Erythroblast (primary cell): Measurements from ENCODE around the gene FSD1L.

Source experiments
- DNase-seq, 2 experiments: peaks; one replicate each; lab custom pipeline; 2025; lab: John Stamatoyannopoulos, UW
- GATA1 ChIP-seq: IDR thresholded peaks from 2 replicates; pipeline ENCODE4 v1.6.1; 2011; ENCODE audit warnings: low read depth, mild to moderate bottlenecking, control low read depth, low read length, moderate library complexity
- POLR2A ChIP-seq: IDR thresholded peaks from 2 replicates; pipeline ENCODE4 v1.6.1; 2011; ENCODE audit warnings: mild to moderate bottlenecking, low read length

Gene FSD1L

DNA sequence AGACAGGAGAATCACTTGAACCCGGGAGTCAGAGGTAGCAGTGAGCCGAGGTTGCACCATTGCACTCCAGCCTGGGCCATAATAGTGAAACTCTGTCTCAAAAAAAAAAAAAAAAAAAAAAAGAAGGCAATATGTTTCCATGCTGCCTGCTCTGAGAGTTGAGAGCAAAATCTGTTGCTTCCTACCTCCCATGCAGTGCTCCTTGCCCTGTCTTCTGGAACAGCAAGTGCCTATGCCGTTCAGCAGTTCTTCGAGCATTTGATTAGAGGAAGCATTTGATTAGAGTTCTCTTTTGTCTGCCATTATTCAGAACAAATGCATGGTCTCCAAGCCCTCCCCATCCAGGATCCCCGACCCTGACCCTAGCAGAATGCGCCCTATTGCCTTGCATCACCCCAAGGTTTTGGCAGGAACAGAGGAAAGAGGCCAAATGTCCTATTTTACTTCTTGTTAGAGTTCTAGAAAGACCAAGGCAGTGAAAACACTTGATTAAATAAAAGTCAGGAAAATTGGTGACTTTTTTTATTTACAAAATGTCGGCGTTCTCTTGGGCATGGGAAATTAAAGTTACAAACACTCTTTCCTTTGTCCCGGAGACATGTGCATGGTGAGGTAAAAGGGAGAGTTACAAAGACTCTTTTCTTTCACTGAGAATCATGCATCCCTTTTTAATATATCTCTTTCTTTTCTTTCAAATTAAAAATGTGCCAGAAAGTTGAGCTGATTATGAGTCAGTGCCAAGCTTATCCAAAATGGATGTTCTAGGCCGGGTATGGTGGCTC is 27.8 kb upstream of the FSD1L start:
- TF ChIP-seq POLR2A: no peak
- DNase-seq: no peak

DNA sequence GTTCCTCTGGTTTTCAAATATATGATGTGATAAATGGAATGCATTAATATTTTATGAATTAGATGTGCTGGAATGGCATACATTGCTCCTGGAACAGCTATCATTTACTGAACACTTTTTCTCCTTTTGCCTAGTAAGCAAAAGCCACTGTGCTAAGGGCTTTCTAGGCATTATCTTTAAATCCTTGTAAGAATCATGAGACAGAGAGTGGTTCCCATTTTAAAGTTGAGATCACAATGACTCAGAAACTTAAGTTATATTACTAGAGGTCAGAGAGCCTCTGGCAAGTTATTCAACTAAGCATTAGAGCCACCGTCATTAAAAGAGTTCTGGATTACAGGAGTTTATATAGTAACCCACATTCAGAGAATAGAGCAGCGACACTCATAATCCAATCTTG is 26.7 kb upstream of the FSD1L start:
- DNase-seq: no peak
- TF ChIP-seq GATA1 (no peak), POLR2A (no peak)

DNA sequence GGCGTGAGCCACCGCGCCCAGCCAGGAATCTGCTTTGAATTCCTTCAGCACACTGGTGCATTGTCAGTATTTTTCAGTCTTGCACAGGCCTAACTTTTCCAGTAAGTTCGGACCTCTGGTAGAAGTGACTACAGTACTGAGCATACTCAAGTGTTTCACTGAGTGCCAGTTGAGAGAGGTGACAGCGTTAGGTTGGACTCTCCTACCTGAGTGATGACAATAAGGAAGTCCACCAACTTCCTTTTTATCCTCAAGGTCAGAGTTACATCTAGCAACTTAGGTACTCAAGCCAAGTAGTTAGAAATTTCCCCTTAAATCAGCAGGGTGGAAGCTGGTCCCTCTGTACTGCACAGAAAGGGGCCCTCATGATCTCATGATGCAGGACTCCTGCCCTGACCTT is 26.0 kb upstream of the FSD1L start:
- DNase-seq: no peak
- TF ChIP-seq GATA1 (no peak), POLR2A (no peak)

DNA sequence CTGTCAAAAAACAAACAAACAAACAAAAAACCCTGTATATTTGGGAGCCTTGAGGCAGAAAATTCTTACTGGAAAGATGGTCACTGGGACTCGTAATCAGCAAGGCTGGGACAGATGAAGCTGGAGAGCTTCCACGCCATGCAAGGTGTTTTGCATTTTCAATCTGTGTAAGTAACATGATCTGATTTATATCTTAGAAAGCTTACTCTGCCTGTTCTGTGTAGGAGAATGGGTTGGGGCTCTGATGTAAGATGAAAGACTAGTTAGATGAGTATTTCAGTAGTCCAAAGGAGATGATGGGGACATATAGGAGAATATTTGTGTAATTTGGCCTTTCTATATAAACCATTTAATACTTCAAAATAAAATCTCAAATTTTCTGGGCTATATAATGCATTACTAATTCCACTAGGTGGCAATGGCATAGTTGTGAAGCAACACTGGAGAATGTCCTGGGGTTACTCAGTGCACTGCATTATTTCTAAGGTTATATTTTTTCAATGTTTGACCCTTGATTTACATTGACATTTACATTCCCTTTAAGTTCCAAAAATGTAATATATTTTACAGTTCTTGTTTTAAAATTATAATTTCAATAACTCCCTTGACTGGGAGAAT is 21.9 kb upstream of the FSD1L start:
- no peak for TF ChIP-seq POLR2A
- TF ChIP-seq GATA1: no peak
- DNase-seq: peak; percentile 8 to 19

DNA sequence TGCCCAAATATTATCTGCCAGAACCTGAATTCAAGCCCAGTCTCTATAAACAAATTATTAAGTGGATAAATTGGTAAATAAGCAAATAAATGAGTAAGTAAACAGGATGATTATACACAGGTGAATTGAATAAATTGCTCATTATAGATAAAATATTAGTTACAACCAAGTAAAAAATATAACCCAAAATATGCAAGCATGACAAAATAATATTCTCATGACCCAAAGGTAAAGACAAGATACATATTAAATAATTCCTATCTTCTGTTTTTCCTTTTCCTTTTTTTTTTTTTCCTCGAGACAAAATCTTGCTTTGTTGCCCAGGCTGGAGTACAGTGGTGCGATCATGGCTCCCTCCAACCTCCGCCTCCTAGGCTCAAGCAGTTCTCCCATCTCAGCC is 21.2 kb upstream of the FSD1L start:
- TF ChIP-seq POLR2A: no peak
- no peak for DNase-seq

DNA sequence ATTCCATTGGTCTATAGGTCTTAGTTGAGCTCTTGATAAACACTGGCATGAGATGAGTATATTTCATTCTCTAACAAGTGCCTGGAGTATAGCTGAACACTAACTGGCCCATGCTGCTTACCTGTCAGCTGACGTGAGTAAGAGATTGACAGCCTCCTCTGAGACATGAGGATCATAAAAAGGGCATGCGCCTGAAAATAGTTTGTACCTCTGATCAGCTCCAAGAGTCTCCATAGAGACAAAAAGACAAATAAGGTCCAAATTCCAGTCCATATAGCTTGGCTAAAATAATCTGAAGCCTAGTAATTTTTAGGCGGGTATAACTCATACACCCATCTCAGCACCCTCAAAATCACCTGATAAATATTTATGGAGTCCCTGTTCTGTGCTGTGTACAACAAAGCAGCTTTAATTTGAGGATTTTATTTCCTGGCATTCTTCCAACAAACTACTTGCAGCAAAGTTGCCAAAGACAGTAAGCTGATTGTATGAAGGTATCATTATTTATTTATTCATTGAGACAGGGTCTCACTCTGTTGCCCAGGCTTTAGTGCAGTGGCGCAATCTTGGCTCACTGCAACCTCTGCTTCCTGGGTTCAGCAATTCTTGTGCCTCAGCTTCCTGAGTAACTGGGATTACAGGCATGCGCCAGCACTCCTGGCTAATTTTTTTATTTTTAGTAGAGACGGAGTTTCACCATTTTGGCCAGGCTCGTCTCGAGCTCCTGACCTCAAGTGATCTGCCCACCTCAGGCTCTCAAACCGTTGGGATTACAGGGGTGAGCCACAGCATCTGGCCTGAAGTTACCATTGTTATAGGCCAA is 16.2 kb upstream of the FSD1L start:
- TF ChIP-seq GATA1 (no peak), POLR2A (no peak)
- DNase-seq: no peak

DNA sequence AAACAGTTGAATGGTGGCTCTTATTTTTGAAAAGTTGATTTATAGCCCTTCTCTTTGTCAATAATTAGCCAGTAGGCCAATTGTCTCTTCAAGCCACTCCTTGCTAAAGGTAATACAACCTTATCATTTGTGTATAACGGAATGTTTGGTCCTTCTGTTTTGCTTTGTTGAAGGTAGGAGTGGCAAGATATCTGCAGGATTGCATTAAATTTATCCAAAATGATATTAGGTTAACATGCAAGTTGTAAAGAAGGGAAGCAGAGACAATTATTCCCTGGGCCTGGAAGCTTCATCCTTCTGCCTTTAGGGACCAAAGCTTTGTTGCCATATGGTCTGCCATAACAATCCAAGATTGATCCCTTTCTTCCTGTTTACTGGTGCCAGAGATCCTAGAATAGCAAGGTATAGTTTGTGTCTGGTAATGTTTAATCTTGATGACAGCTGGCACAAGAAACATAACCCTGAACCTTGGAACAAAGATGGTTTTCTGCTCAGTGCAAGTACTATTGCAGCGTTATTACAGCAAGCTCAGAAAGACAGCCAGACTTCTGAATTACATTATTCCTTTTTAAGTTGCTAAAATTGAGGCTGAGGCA is 15.5 kb upstream of the FSD1L start:
- no peak for TF ChIP-seq POLR2A
- no peak for DNase-seq

DNA sequence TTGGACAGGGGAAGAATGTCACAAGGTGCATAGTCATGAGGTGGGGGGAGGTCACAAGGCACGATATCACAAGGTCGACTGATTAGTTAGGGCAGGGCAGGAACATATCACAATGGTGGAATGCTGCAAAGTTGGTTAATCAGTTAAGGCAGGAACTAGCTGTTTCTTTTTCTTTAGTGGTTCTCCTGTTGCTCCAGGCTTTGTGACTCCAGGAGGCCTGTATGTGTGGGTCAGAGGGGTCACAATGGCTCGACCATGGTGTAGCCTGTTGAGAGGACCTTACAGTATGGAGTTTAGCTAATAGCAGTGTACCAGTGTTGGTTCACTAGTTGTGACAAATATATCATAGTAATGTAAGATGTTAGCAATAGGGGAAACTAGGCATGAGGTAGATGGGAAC is 12.4 kb upstream of the FSD1L start:
- no peak for TF ChIP-seq GATA1
- TF ChIP-seq POLR2A: no peak
- DNase-seq: no peak

DNA sequence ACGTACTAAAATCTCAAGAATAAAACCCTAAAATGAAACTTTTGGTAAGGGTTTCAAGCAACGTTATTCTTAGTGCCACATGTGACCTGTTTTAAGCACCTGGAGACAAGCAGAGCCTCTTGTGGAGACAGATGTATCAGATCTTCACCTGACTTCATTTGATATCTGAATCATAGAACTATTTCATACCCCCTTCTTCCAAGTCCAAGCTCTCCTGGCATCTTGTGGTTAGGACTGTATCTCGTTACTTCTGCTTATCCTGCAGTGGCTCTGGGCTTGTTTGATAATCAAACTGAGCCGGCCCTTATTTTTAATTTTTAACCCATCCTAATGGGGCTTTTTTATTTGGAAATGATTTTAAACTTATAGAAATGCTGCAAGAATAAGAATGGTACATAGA is 11.1 kb upstream of the FSD1L start:
- no peak for TF ChIP-seq POLR2A
- TF ChIP-seq GATA1: no peak
- DNase-seq: no peak

DNA sequence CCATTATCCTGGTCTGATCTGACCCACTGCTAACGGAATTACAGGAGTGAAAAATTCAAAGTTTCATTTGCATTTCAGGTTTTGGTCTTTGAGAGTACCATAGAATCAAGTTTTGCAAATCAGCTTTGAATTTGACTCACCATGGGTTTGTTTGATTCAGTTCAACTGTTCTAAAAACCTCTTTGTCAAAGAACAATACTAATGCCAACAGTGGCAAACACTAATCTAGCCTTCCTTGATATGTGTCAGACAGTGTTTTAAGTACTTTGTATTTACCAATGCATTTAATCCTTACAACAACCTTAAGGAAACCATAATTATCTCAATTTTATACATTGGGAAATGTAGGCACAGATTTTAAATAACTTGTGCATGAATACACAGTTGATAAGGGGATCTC is 10.1 kb upstream of the FSD1L start:
- TF ChIP-seq POLR2A: no peak
- TF ChIP-seq GATA1: no peak
- no peak for DNase-seq

DNA sequence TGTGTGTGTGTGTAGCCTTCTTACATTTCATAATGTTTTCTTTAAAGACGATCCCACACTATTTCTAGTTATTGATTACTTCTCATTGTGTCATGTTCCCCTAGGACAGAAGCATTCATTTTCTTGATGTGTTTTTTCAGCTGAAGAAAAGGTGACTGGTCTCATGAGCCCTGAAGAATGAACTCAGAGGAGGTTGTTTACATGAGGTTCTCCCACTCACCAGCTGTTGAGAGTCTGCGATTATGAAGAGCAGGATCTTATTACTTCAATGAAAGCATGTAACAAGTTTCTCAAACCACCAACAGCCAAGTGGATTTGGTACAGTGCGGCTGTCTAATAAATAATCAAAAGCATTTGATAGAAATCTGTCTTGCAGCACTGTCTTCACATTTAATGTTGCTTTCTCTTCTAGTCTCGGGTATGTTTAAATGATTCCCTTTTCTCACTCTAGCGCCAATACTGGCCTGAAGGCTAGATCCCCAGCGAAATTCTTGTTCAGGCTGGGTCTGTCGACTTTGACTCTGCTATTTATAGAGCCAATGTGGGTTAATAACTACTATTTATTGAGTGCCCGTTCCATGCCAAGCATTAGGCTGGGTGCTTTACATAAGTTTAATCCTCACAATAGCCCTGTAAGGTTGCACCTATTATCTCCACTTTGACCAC is 9.6 kb upstream of the FSD1L start:
- DNase-seq: no peak
- TF ChIP-seq GATA1: no peak
- no peak for TF ChIP-seq POLR2A

DNA sequence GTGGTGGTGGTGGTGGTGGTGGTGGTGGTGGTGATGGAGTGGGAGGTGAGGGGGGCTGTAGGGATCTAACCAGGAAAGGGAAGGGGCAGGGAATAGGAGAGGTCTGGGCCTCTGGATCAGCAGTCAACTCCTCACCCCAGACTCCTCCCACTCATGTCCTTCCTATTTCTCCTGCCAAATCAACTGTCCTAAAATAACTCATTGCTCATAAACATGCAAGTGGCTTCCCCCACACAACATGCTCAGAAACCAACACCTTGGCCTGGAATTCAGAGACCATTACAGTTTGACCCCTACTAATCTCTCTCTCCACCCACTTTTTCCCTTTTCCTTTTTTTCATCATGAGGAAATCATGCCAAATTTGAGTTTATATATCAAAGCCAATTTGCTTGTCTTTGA is 8.4 kb upstream of the FSD1L start:
- TF ChIP-seq POLR2A (no peak), GATA1 (no peak)
- no peak for DNase-seq

DNA sequence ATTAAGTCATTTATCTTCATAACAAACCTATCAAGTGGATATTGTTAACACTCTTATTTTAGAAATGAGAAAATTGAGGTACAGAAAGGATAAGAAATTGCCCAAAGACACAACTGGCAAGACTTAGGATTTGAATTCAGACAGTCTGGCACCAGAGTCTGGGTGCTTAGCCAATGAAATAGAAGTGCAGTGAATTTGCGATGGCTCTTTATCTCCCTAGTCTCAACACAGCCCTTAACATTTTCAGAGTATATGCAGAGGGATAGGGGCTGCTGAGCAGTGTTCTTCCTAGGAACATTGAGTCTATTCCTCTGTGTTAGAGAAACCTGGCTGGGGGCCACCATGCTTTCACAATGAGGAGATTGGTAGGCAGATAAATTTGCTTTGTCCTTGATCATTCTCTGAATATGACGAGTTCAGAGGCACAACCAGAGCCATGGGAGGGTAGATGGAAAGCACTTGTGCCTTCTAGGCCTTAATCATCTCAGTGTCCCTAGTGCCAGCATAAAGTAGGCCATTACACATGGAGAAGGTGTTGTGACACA is 6.1 kb upstream of the FSD1L start:
- TF ChIP-seq GATA1 (no peak), POLR2A (no peak)
- no peak for DNase-seq

DNA sequence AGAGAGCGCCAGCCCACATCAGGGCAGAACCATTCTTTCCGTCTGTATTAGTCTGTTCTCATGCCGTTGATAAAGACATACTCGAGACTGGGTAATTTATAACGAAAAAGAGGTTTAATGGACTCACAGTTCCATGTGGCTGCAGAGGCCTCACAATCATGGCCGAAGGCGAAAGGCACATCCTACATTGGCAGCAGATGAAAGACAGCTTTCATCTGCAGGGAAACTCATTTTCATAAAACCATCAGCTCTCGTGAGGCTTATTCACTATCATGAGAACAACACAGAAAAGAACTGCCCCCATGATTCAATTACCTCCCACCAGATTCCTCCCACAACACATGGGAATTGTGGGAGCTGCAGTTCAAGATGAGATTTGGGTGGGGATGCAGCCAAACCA is 4.7 kb upstream of the FSD1L start:
- TF ChIP-seq POLR2A (no peak), GATA1 (no peak)
- DNase-seq: no peak
